Fibroblast of lung (primary cell): ENCODE results near the gene C9orf85. TPM values are rescaled to one million over a fixed set of nuclear protein-coding genes. Genes with fewer than 3 reads are reported as not detected.
"Not testable (repeated sequence)": the region's sequence is repeated elsewhere in the genome, so short reads cannot be mapped to it uniquely, and the experiment has no call there.

ENCODE experiments used
- DNase-seq, 2 donors: peaks; one replicate each; pipeline versions ENCODE4 v3.0.0 to v3.0.0-alpha.2; 2010; ENCODE audit warnings: low read depth in 2 of 2
- H2AFZ ChIP-seq: 2 replicates; pipeline ENCODE4 v1.5.1; 2012; ENCODE audit warnings: low read length, control low read depth, inconsistent platforms
- H3K27ac ChIP-seq: 2 replicates; pipeline ENCODE4 v1.5.1; 2011; ENCODE audit warnings: low read length, control low read depth; ENCODE audit not compliant: insufficient read depth
- H3K27me3 ChIP-seq: 2 replicates; pipeline ENCODE4 v1.5.1; 2011; ENCODE audit warnings: mild to moderate bottlenecking, low read length; ENCODE audit not compliant: control insufficient read depth, insufficient read depth
- H3K36me3 ChIP-seq: 2 replicates; pipeline ENCODE4 v1.5.1; 2011; ENCODE audit warnings: low read length; ENCODE audit not compliant: control insufficient read depth, insufficient read depth
- H3K4me1 ChIP-seq: 2 replicates; pipeline ENCODE4 v1.5.1; 2011; ENCODE audit warnings: low read length; ENCODE audit not compliant: control insufficient read depth, insufficient read depth; ENCODE audit errors: extremely low read depth
- H3K4me2 ChIP-seq: 2 replicates; pipeline ENCODE4 v1.5.1; 2011; ENCODE audit warnings: low read length, control low read depth; ENCODE audit not compliant: insufficient read depth; ENCODE audit errors: extremely low read depth
- H3K4me3 ChIP-seq, 4 experiments: fragments of 200-600 bp in 1 of 4; sonication (generic) in 1 of 4; replicated peaks in 1 of 4; 2 replicates each; pipeline ENCODE4 v1.5.1; 2011 to 2016; ENCODE audit warnings: low read length in 4 of 4, low read depth in 3 of 4, mild to moderate bottlenecking in 3 of 4, control low read depth in 2 of 4, inconsistent platforms in 1 of 4, mixed read lengths in 1 of 4; ENCODE audit not compliant: insufficient read depth in 1 of 4; ENCODE audit errors: control extremely low read depth in 1 of 4
- H3K79me2 ChIP-seq: 2 replicates; pipeline ENCODE4 v1.5.1; 2012; ENCODE audit warnings: mild to moderate bottlenecking, low read length, inconsistent platforms; ENCODE audit not compliant: control insufficient read depth, insufficient read depth
- H3K9ac ChIP-seq: 2 replicates; pipeline ENCODE4 v1.5.1; 2011; ENCODE audit warnings: mild to moderate bottlenecking, low read length, control low read depth; ENCODE audit not compliant: insufficient read depth
- H3K9me3 ChIP-seq: 2 replicates; pipeline ENCODE4 v1.5.1; 2012; ENCODE audit warnings: low read depth, low read length; ENCODE audit not compliant: control insufficient read depth, insufficient read depth
- H4K20me1 ChIP-seq: 2 replicates; pipeline ENCODE4 v1.5.1; 2011; ENCODE audit warnings: low read length; ENCODE audit not compliant: control insufficient read depth, insufficient read depth; ENCODE audit errors: extremely low read depth
- EZH2 ChIP-seq: IDR thresholded peaks from 2 replicates; pipeline ENCODE4 v1.5.1; 2012; ENCODE audit warnings: low read length, control low read depth, mild to moderate bottlenecking; ENCODE audit errors: missing control alignments
- polyA plus RNA-seq, 2 donors: library from polyadenylated mRNA; depleted of rRNA in 1 of 2; stranded (reverse) in 1 of 2; unstranded in 1 of 2; fragments of >200 nt; gene quantifications; 2 replicates each; pipeline ENCODE4 v1.2.1, GENCODE V29; 2011 to 2012; ENCODE audit warnings: missing spikeins in 1 of 2
- total RNA-seq: library from RNA; depleted of rRNA; stranded (reverse); fragments of >200 nt; gene quantifications from 2 replicates; pipeline ENCODE4 v1.2.1, GENCODE V29; 2014
- TF ChIP-seq, protein P1 (sequence below), 2 donors: IDR thresholded peaks in 1 of 2; conservative IDR thresholded peaks in 1 of 2; 1 replicate in 1 of 2; 2 replicates in 1 of 2; pipeline ENCODE4 v1.5.1; 2011 to 2012; ENCODE audit warnings: low read length in 2 of 2, control low read depth in 1 of 2, inconsistent platforms in 1 of 2, low read depth in 1 of 2, mild to moderate bottlenecking in 1 of 2

C9orf85 gene
- total and polyA plus RNA-seq, 2 donors (not counting 1 experiment from before 2014, with no cell fraction given): 17.3 to 22.5 TPM

DNA sequence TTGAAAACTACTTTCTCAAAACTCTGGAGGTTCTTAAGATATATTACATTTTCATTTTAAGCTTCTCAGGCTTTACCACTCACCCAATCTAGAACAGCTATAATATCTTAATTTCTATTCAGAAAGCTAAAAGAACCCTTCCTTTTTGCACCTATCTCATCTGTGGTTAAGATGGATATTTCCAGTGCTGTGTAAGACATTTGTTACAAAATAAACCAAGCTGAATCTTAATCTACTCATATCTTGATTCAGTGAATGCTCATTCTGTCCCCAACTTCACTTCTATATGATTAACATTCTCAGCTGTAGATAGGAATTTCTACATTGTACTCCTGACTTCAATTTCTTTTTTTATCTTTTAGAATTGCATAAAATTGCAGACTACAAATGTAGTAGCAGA lies 15.5 kb upstream of the C9orf85 start:
- H2AFZ ChIP-seq: no peak overlapping the region
- H3K9ac ChIP-seq: no peak overlapping the region
- H4K20me1 ChIP-seq: no peaks in the 10 kb centered on the region
- H3K4me3 ChIP-seq: no peak overlapping the region
- H3K79me2 ChIP-seq: peaks cover 17% of the 10 kb centered on the region
- H3K27ac ChIP-seq: no peak overlapping the region
- no peaks in the 10 kb centered on the region for H3K9me3 ChIP-seq
- DNase-seq: peak in 1 of 2 donors; percentile 34
- TF ChIP-seq EZH2: no peak
- TF ChIP-seq, protein P1, sequence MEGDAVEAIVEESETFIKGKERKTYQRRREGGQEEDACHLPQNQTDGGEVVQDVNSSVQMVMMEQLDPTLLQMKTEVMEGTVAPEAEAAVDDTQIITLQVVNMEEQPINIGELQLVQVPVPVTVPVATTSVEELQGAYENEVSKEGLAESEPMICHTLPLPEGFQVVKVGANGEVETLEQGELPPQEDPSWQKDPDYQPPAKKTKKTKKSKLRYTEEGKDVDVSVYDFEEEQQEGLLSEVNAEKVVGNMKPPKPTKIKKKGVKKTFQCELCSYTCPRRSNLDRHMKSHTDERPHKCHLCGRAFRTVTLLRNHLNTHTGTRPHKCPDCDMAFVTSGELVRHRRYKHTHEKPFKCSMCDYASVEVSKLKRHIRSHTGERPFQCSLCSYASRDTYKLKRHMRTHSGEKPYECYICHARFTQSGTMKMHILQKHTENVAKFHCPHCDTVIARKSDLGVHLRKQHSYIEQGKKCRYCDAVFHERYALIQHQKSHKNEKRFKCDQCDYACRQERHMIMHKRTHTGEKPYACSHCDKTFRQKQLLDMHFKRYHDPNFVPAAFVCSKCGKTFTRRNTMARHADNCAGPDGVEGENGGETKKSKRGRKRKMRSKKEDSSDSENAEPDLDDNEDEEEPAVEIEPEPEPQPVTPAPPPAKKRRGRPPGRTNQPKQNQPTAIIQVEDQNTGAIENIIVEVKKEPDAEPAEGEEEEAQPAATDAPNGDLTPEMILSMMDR (conservative IDR thresholded peaks at IDR 0.05 in 1 of 2, IDR thresholded peaks at IDR 0.05 in 1 of 2; ENCODE audit: low read depth in 1 of 2, low read length in 2 of 2): no peak
- no peaks in the 10 kb centered on the region for H3K36me3 ChIP-seq
- H3K27me3 ChIP-seq: no peaks in the 10 kb centered on the region
- no peak overlapping the region for H3K4me2 ChIP-seq
- H3K4me1 ChIP-seq: no peaks in the 10 kb centered on the region

DNA sequence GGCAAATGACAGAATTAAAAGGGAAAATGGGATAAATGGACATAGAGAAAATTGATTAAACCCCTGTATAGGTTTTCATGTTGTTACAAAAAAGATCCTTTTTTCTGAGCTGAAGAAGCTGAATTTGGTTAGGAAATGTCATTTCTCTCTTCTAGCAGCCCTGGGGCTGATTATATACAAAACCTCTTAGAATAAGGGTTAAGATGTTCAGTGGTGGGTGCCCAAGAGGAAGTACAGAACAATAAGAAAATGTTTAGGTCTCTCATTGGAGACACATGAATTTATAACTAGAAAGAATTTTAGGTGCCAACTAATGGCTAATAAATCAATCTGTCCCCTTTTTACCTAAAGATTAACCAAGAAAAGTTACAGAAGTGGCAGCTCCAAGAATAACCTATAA lies 14.7 kb upstream of the C9orf85 start:
- Histone ChIP-seq H2AFZ (no peak overlapping the region), H3K4me3 (no peak overlapping the region), H3K9ac (no peak overlapping the region), H3K27me3 (no peaks in the 10 kb centered on the region), H3K36me3 (no peaks in the 10 kb centered on the region), H3K9me3 (no peaks in the 10 kb centered on the region), H3K27ac (no peak overlapping the region), H3K79me2 (peaks cover 20% of the 10 kb centered on the region), H4K20me1 (no peaks in the 10 kb centered on the region), H3K4me1 (no peaks in the 10 kb centered on the region), H3K4me2 (no peak overlapping the region)
- TF ChIP-seq, protein P1 (conservative IDR thresholded peaks at IDR 0.05 in 1 of 2, IDR thresholded peaks at IDR 0.05 in 1 of 2; ENCODE audit: low read depth in 1 of 2, low read length in 2 of 2): no peak
- TF ChIP-seq EZH2: no peak
- DNase-seq: no peak

DNA sequence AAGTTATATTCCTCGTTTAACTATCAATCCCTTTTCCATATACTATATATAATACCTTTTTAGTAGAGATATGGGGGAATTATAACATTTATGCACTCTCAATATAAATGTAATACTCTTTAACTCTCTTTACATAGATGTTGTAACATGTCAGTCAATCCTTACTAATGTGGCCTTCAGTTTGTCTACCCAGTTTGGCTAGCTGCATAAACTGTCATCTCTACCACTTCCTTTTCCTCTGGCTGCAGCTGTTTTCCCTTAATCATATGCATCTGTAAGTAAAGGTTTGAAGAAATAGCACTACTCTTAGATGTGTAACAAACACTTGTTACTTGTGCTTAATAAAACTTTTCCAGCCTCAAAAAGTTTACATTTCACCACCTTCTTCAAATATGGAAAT lies 13.9 kb upstream of the C9orf85 start:
- no peak overlapping the region for H3K4me3 ChIP-seq
- H3K4me1 ChIP-seq: no peaks in the 10 kb centered on the region
- H3K79me2 ChIP-seq: peaks cover 24% of the 10 kb centered on the region
- H3K27me3 ChIP-seq: no peaks in the 10 kb centered on the region
- DNase-seq: no peak
- H3K9me3 ChIP-seq: no peaks in the 10 kb centered on the region
- H3K36me3 ChIP-seq: no peaks in the 10 kb centered on the region
- H3K27ac ChIP-seq: no peak overlapping the region
- H2AFZ ChIP-seq: no peak overlapping the region
- H3K4me2 ChIP-seq: no peak overlapping the region
- no peak overlapping the region for H3K9ac ChIP-seq
- TF ChIP-seq EZH2: no peak
- TF ChIP-seq, protein P1 (conservative IDR thresholded peaks at IDR 0.05 in 1 of 2, IDR thresholded peaks at IDR 0.05 in 1 of 2; ENCODE audit: low read depth in 1 of 2, low read length in 2 of 2): no peak
- H4K20me1 ChIP-seq: no peaks in the 10 kb centered on the region

DNA sequence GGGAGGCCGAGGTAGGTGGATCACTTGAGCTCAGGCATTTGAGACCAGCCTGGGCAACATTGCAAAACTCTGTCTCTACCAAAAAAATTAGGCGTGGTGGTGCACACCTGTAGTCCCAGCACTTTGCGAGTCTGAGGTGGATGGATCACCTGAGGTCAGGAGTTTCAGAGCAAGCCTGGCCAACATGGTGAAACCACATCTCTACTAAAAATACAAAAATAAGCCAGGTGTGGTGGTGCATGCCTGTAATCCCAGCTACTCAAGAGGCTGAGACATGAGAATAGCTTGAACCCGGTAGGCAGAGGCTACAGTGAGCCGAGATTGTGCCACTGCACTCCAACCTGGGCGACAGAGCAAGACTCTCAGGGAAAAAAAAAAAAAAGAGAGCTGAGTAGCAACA lies 12.7 kb upstream of the C9orf85 start:
- not testable (repeated sequence) for H4K20me1 ChIP-seq, H3K9ac ChIP-seq, H3K4me1 ChIP-seq, DNase-seq, H3K9me3 ChIP-seq, H3K27me3 ChIP-seq, H3K4me3 ChIP-seq, H3K27ac ChIP-seq, H2AFZ ChIP-seq, H3K36me3 ChIP-seq, H3K4me2 ChIP-seq
- H3K79me2 ChIP-seq: peaks cover 24% of the 10 kb centered on the region
